ENCODE measurements around the gene B3GNT4. TPM values are rescaled to one million over a fixed set of nuclear protein-coding genes. Genes with fewer than 3 reads are reported as not detected.

B3GNT4 gene
- total RNA-seq, 4 donors from 2014 or later = 0.14 TPM; not detected in 3

DNA sequence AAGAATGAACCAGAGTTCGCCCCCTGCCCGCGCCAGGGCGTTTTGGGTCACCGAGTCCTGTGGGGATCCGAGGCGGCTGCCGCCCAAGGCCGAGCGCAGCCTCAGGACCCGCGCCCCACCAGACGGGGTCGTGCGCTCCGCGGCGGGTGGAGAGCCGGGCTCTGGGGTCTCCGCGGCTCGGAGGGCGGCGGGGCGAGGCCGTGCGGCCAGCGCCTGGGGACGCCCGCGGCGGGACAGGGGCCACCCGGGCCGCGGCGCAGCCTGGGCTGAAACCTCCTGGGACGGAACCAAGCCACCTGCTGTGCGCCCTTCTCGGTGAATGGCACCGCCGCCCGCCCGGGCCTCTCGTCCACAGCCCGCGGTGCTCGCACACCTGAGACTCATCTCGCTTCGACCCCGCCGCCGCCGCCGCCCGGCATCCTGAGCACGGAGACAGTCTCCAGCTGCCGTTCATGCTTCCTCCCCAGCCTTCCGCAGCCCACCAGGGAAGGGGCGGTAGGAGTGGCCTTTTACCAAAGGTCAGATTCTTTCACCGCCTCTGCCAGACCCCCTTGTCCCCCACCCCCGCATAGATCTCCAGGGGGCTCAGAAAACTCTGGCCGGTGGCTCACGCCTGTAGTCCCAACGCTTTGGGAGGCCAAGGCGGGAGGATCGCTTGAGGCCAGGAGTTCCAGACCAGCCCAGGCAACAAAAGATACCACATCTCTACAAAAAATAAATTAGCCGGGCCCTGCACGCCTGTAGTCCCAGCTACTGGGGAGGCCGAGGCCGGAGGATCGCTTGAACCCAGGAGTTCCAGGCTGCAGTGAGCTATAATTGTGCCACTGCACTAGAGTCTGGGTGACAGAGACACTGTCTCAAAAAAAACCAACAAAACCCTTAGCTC, 901 bp downstream of the B3GNT4 start:
- H3K4me1 ChIP-seq = peaks cover 0 to 12% of the 10 kb centered on the region in 2 donors
- intact Hi-C loops (cut with DNase I; ENCODE audit: low total_unique reads) = no loop called here
- no peaks in the 10 kb centered on the region for H3K9me3 ChIP-seq
- peak overlapping the region in 1 of 2 donors; percentile 44 for H3K4me3 ChIP-seq
- no peaks in the 10 kb centered on the region for H3K36me3 ChIP-seq
- no peak for TF ChIP-seq POLR2A (IDR thresholded peaks at IDR 0.05)
- TF ChIP-seq, protein P1, sequence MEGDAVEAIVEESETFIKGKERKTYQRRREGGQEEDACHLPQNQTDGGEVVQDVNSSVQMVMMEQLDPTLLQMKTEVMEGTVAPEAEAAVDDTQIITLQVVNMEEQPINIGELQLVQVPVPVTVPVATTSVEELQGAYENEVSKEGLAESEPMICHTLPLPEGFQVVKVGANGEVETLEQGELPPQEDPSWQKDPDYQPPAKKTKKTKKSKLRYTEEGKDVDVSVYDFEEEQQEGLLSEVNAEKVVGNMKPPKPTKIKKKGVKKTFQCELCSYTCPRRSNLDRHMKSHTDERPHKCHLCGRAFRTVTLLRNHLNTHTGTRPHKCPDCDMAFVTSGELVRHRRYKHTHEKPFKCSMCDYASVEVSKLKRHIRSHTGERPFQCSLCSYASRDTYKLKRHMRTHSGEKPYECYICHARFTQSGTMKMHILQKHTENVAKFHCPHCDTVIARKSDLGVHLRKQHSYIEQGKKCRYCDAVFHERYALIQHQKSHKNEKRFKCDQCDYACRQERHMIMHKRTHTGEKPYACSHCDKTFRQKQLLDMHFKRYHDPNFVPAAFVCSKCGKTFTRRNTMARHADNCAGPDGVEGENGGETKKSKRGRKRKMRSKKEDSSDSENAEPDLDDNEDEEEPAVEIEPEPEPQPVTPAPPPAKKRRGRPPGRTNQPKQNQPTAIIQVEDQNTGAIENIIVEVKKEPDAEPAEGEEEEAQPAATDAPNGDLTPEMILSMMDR (IDR thresholded peaks at IDR 0.05) = no peak
- H3K27me3 ChIP-seq = peaks cover 15 to 24% of the 10 kb centered on the region in 2 donors
- H3K27ac ChIP-seq = no peak overlapping the region
- no peak for DNase-seq

DNA sequence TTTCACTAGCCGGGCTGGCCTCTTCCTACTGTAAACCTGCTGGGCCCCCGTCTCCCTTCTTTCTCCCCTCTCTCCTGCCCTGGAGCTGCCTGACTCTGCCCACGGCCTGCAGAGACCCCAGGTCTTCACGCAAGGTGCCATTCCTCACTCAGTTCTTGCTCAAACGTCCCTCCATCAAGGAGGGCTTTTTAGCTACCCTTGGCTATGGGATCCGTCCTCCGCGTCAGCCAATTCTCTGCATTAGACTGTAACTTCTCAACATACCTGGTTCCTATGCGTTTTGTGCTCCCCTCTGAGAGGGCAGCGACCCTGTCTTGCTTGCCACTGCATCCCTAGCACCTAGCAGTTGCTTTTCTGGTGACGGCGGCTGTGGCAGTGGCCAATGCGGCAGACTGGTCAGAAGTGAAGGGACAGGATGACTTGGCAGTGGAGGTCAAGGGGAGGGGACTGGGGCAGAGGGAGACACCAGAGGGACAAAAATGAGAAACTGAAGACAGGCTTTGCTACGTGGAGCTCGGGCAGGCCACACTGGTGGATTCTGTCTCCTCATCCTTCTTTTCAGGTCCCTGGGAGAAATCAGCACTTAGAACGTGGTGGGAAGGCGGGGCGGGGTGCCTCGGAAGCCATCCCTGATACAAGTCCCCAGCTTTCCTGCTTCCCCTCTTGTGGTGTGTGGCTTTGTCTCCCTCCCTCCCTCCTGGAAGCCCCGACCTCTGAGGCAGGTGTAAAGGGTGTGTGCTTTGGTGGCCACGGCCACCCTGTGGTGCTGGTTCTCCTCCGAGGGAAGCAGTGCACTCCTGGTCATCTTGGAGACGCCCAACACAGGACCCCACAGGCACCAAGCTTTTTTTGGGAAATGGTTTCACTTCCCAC, 1.8 kb downstream of the B3GNT4 start:
- Histone ChIP-seq H3K27ac (no peak overlapping the region), H3K27me3 (peaks cover 15 to 24% of the 10 kb centered on the region in 2 donors), H3K36me3 (no peaks in the 10 kb centered on the region), H3K4me1 (peaks cover 0 to 12% of the 10 kb centered on the region in 2 donors), H3K9me3 (no peaks in the 10 kb centered on the region), H3K4me3 (no peak overlapping the region)
- no peak for TF ChIP-seq POLR2A (IDR thresholded peaks at IDR 0.05)
- TF ChIP-seq, protein P1 (IDR thresholded peaks at IDR 0.05) = no peak
- DNase-seq = no peak
- intact Hi-C loops (cut with DNase I; ENCODE audit: low total_unique reads) = no loop called here

DNA sequence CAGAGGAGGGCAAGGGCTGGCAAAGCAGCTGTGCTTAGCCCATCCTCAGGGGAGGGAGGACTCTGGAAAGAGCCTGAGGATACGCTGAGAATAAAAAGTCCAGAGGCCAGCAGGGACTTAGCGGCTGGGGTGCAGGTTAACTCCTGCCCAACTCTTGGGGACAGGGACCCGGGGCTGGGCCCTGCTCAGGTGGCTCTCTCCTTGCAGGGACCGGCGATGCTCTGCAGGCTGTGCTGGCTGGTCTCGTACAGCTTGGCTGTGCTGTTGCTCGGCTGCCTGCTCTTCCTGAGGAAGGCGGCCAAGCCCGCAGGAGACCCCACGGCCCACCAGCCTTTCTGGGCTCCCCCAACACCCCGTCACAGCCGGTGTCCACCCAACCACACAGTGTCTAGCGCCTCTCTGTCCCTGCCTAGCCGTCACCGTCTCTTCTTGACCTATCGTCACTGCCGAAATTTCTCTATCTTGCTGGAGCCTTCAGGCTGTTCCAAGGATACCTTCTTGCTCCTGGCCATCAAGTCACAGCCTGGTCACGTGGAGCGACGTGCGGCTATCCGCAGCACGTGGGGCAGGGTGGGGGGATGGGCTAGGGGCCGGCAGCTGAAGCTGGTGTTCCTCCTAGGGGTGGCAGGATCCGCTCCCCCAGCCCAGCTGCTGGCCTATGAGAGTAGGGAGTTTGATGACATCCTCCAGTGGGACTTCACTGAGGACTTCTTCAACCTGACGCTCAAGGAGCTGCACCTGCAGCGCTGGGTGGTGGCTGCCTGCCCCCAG, 2.8 kb downstream of the B3GNT4 start:
- Histone ChIP-seq H3K27me3 (peaks cover 15 to 24% of the 10 kb centered on the region in 2 donors), H3K27ac (no peak overlapping the region), H3K9me3 (no peaks in the 10 kb centered on the region), H3K4me3 (no peak overlapping the region), H3K4me1 (peaks cover 0 to 12% of the 10 kb centered on the region in 2 donors), H3K36me3 (no peaks in the 10 kb centered on the region)
- intact Hi-C loops (cut with DNase I; ENCODE audit: low total_unique reads) = no loop called here
- no peak for DNase-seq
- TF ChIP-seq POLR2A (IDR thresholded peaks at IDR 0.05) = no peak
- TF ChIP-seq, protein P1 (IDR thresholded peaks at IDR 0.05) = no peak

DNA sequence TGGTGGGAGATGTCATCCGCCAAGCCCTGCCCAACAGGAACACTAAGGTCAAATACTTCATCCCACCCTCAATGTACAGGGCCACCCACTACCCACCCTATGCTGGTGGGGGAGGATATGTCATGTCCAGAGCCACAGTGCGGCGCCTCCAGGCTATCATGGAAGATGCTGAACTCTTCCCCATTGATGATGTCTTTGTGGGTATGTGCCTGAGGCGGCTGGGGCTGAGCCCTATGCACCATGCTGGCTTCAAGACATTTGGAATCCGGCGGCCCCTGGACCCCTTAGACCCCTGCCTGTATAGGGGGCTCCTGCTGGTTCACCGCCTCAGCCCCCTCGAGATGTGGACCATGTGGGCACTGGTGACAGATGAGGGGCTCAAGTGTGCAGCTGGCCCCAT, 3.5 kb downstream of the B3GNT4 start:
- intact Hi-C loops (cut with DNase I; ENCODE audit: low total_unique reads) = no loop called here
- Histone ChIP-seq H3K36me3 (no peaks in the 10 kb centered on the region), H3K27me3 (peaks cover 14 to 23% of the 10 kb centered on the region in 2 donors), H3K4me1 (peaks cover 0 to 12% of the 10 kb centered on the region in 2 donors), H3K27ac (no peak overlapping the region), H3K9me3 (no peaks in the 10 kb centered on the region), H3K4me3 (no peak overlapping the region)
- no peak for TF ChIP-seq POLR2A (IDR thresholded peaks at IDR 0.05)
- TF ChIP-seq, protein P1 (IDR thresholded peaks at IDR 0.05) = no peak
- DNase-seq = no peak
